ENCODE data around the gene MBP. TPM values are rescaled to one million over a fixed set of nuclear protein-coding genes. Genes with fewer than 3 reads are reported as not detected.

MBP gene
- total RNA-seq, 2 experiments from 2014 or later = 75.4 to 79.2 TPM

DNA sequence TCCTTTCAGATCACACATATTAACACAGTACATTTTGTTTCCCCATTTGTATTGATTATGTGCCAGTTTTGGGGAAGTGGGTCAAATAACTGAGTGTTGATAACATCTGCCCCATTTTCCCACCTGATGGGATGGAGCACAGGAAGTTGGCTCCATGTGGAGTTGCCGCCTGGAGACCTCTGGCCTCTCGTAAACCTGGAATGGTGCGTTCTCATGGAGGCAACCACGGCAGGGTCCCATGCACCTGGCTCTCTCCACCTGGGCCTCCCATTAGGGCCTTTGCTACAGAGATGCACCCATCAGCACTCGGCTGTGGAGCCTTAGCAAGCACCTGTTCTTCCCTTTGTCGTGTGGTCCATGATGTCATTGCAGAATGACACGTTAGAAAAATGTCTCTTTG is 130.6 kb downstream of the MBP start:
- H3K4me1 Mint-ChIP-seq (ENCODE audit: low read depth) = peaks cover 31% of the 10 kb centered on the region
- no peaks in the 10 kb centered on the region for H3K36me3 Mint-ChIP-seq (ENCODE audit: low read depth)
- no peak overlapping the region for H3K4me3 Mint-ChIP-seq

DNA sequence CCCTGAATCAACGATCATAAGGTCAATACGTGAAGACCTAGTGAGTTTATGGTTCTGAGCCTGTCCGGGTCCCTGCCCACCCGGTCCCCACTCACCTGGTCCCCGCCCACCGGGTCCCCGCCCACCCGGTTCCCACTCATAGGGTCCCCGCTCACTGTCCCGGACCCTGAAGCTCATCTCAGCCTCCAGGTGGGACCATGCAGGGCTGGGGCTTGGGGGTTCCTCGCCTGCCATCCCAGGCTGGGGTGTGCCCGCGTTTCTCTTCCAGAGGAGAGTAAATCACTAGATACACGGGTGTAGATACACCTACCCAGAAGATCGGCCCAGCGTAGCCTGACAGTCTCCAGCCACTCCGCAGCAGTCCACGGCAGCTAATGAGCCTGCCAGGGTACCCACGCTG is 131.5 kb downstream of the MBP start:
- H3K4me1 ChIP-seq (ENCODE audit: insufficient read depth, low read length) = peaks cover 22% of the 10 kb centered on the region
- CTCF ChIA-PET = interaction anchor here (0.7 to 2.0 kb wide), 21 partner anchors 8 to 211 kb away, joined by 3 to 16 read pairs (median 4); no protein-coding TSS in a partner anchor
- no peak overlapping the region for H3K4me3 Mint-ChIP-seq
- H3K27me3 Mint-ChIP-seq = no peaks in the 10 kb centered on the region
- POLR2A ChIA-PET = interaction anchor here (0.7 to 1.6 kb wide), 7 partner anchors 8 to 210 kb away, joined by 3 to 8 read pairs (median 4); no protein-coding TSS in a partner anchor
- H3K4me1 Mint-ChIP-seq (ENCODE audit: low read depth) = peaks cover 31% of the 10 kb centered on the region
- H3K27ac ChIP-seq (ENCODE audit: low read depth in 1 of 2, low read length in 2 of 2) = no peak overlapping the region
- no peak for DNase-seq
- H3K27ac Mint-ChIP-seq = no peak overlapping the region
- ATAC-seq (ENCODE audit: poor library complexity) = no peak
- peaks cover 2% of the 10 kb centered on the region for H3K36me3 ChIP-seq (ENCODE audit: insufficient read depth, low read length)
- intact Hi-C loops (cut with DNase I, micrococcal nuclease) = loop anchor here (5.0 kb wide), 4 partner anchors 121 to 651 kb away; partner anchors contain the start of gene MBP (in 1 of the 2)
- no peaks in the 10 kb centered on the region for H3K27me3 ChIP-seq (ENCODE audit: control insufficient read depth in 1 of 2, insufficient read depth in 2 of 2, low read length in 2 of 2)
- no peaks in the 10 kb centered on the region for H3K36me3 Mint-ChIP-seq (ENCODE audit: low read depth)
- H3K9me3 Mint-ChIP-seq = no peaks in the 10 kb centered on the region
- no peak overlapping the region for H3K4me3 ChIP-seq (ENCODE audit: low read length)
- H3K9me3 ChIP-seq (ENCODE audit: control insufficient read depth in 1 of 2, insufficient read depth in 1 of 2, low read length in 2 of 2) = no peaks in the 10 kb centered on the region
- TF ChIP-seq, protein P1, sequence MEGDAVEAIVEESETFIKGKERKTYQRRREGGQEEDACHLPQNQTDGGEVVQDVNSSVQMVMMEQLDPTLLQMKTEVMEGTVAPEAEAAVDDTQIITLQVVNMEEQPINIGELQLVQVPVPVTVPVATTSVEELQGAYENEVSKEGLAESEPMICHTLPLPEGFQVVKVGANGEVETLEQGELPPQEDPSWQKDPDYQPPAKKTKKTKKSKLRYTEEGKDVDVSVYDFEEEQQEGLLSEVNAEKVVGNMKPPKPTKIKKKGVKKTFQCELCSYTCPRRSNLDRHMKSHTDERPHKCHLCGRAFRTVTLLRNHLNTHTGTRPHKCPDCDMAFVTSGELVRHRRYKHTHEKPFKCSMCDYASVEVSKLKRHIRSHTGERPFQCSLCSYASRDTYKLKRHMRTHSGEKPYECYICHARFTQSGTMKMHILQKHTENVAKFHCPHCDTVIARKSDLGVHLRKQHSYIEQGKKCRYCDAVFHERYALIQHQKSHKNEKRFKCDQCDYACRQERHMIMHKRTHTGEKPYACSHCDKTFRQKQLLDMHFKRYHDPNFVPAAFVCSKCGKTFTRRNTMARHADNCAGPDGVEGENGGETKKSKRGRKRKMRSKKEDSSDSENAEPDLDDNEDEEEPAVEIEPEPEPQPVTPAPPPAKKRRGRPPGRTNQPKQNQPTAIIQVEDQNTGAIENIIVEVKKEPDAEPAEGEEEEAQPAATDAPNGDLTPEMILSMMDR (IDR thresholded peaks at IDR 0.05) = no peak

More for the DNA sequence above, 130.6 kb downstream of the MBP start:
- Histone ChIP-seq H3K36me3 (ENCODE audit: insufficient read depth, low read length) (peaks cover 5% of the 10 kb centered on the region), H3K27ac (ENCODE audit: low read depth in 1 of 2, low read length in 2 of 2) (no peak overlapping the region), H3K4me3 (ENCODE audit: low read length) (no peak overlapping the region), H3K9me3 (ENCODE audit: control insufficient read depth in 1 of 2, insufficient read depth in 1 of 2, low read length in 2 of 2) (no peaks in the 10 kb centered on the region), H3K4me1 (ENCODE audit: insufficient read depth, low read length) (peaks cover 31% of the 10 kb centered on the region), H3K27me3 (ENCODE audit: control insufficient read depth in 1 of 2, insufficient read depth in 2 of 2, low read length in 2 of 2) (no peaks in the 10 kb centered on the region)
- CTCF ChIA-PET = no interaction called here
- TF ChIP-seq, protein P1 (IDR thresholded peaks at IDR 0.05) = no peak
- ATAC-seq (ENCODE audit: poor library complexity) = no peak
- H3K27me3 Mint-ChIP-seq = no peaks in the 10 kb centered on the region
- POLR2A ChIA-PET = no interaction called here
- H3K9me3 Mint-ChIP-seq = no peaks in the 10 kb centered on the region
- intact Hi-C loops (cut with DNase I, micrococcal nuclease) = loop anchor here (5.0 kb wide), 4 partner anchors 120 to 650 kb away; partner anchors contain the start of gene MBP (in 1 of the 2)
- no peak overlapping the region for H3K27ac Mint-ChIP-seq
- DNase-seq = no peak

DNA sequence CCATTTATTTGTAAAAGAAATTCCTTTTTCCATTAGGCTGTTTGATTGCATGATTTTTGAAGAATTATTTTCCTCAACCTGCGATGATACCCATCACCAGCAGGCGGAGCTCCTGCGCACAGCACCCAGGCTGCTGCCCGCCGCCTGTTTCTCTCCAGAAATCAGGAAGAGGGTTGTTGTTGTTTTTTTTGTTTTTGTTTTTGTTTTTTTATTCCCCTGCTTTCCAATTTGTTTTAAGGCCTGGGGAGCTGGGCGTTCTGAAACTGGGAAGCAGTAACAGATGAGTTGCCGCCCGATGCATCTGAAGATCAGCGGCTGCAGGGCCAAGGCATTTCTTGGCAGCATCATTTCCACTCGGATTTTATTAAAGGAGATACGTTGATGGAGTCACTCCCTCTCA is 132.1 kb downstream of the MBP start:
- no peaks in the 10 kb centered on the region for H3K27me3 Mint-ChIP-seq

More for the DNA sequence above, 132.1 kb downstream of the MBP start:
- Histone ChIP-seq H3K4me3 (ENCODE audit: low read length) (no peak overlapping the region), H3K36me3 (ENCODE audit: insufficient read depth, low read length) (no peaks in the 10 kb centered on the region), H3K27ac (ENCODE audit: low read depth in 1 of 2, low read length in 2 of 2) (no peak overlapping the region), H3K27me3 (ENCODE audit: control insufficient read depth in 1 of 2, insufficient read depth in 2 of 2, low read length in 2 of 2) (no peaks in the 10 kb centered on the region), H3K9me3 (ENCODE audit: control insufficient read depth in 1 of 2, insufficient read depth in 1 of 2, low read length in 2 of 2) (no peaks in the 10 kb centered on the region), H3K4me1 (ENCODE audit: insufficient read depth, low read length) (peaks cover 17% of the 10 kb centered on the region)
- Mint-ChIP-seq H3K36me3 (ENCODE audit: low read depth) (no peaks in the 10 kb centered on the region), H3K27ac (no peak overlapping the region), H3K9me3 (no peaks in the 10 kb centered on the region), H3K4me3 (no peak overlapping the region), H3K4me1 (ENCODE audit: low read depth) (peaks cover 26% of the 10 kb centered on the region)
- ChIA-PET POLR2A (interaction anchor here (0.6 to 1.6 kb wide), 9 partner anchors 8 to 358 kb away, joined by 3 to 8 read pairs (median 4); partner anchors contain the start of gene MBP), CTCF (interaction anchor here (0.8 to 2.0 kb wide), 21 partner anchors 9 to 211 kb away, joined by 3 to 16 read pairs (median 4); no protein-coding TSS in a partner anchor)
- DNase-seq = peak in 13 of 14 experiments; percentile 34 to 78 (median 48)
- intact Hi-C loops (cut with DNase I, micrococcal nuclease) = loop anchor here (1.0 to 5.0 kb wide), 8 partner anchors 55 to 652 kb away; partner anchors contain the start of gene MBP (in 1 of the 2)
- ATAC-seq (ENCODE audit: poor library complexity) = peak; percentile 56
- TF ChIP-seq, protein P1 (IDR thresholded peaks at IDR 0.05) = peak; percentile 99
